Mesothelial cell of epicardium (in vitro differentiated cells): ENCODE measurements around the gene PIGB. TPM values are rescaled to one million over a fixed set of nuclear protein-coding genes. Genes with fewer than 3 reads are reported as not detected.
A peak's percentile ranks its signal among the peaks of the same experiment; 100 is the strongest.

Experiments used
- DNase-seq, 2 experiments: peaks; one replicate each; pipeline ENCODE4 v3.0.0; 2021; ENCODE audit warnings: low spot score in 2 of 2; ENCODE audit not compliant: unreplicated experiment in 2 of 2
- H3K27ac Mint-ChIP-seq: 2 replicates; pipeline ENCODE4 v1.8.0; 2021; ENCODE audit warnings: mixed read lengths
- H3K27me3 Mint-ChIP-seq: 2 replicates; pipeline ENCODE4 v1.8.0; 2021; ENCODE audit warnings: low read depth, mixed read lengths
- H3K36me3 Mint-ChIP-seq: 2 replicates; pipeline ENCODE4 v1.8.0; 2021; ENCODE audit warnings: mixed read lengths
- H3K4me1 Mint-ChIP-seq: 2 replicates; pipeline ENCODE4 v1.8.0; 2021; ENCODE audit warnings: mixed read lengths
- H3K4me3 Mint-ChIP-seq: 2 replicates; pipeline ENCODE4 v1.8.0; 2021; ENCODE audit warnings: mild to moderate bottlenecking, moderate library complexity, mixed read lengths
- H3K9me3 Mint-ChIP-seq: 2 replicates; pipeline ENCODE4 v1.8.0; 2021; ENCODE audit warnings: mixed read lengths
- CTCF ChIP-seq: fragments of 200-600 bp; sonication (generic); IDR thresholded peaks from one replicate; pipeline ENCODE4 v1.5.0; 2021; ENCODE audit warnings: antibody characterized with exemption; ENCODE audit not compliant: unreplicated experiment
- microRNA-seq: library from miRNA; unstranded; fragments of <30 nt; microRNA quantifications from one replicate; pipeline ENCODE4 v1.2.0, GENCODE V29; 2021; ENCODE audit warnings: inconsistent platforms, mixed read lengths
- total RNA-seq: library from RNA; stranded (reverse); gene quantifications from 3 replicates; pipeline ENCODE4 v1.2.1, GENCODE V29; 2021

PIGB gene
- total RNA-seq, 1 donor from 2014 or later, result 19.3 TPM

- no peak for DNase-seq
- H3K36me3 Mint-ChIP-seq, result peaks cover 10% of the 10 kb centered on the region
- H3K4me3 Mint-ChIP-seq, result no peak overlapping the region
- no peaks in the 10 kb centered on the region for H3K9me3 Mint-ChIP-seq
- no peak overlapping the region for H3K27ac Mint-ChIP-seq
- no peaks in the 10 kb centered on the region for H3K27me3 Mint-ChIP-seq
- H3K4me1 Mint-ChIP-seq, result peaks cover 6% of the 10 kb centered on the region
- TF ChIP-seq CTCF, result no peak
These were observed 83.7 kb downstream of the PIGB start for GRCh38 chr15:55402707-55403106.

- no peaks in the 10 kb centered on the region for H3K9me3 Mint-ChIP-seq
- no peak for TF ChIP-seq CTCF
- H3K27ac Mint-ChIP-seq, result no peak overlapping the region
- no peak for DNase-seq
- H3K4me1 Mint-ChIP-seq, result peaks cover 8% of the 10 kb centered on the region
- no peak overlapping the region for H3K4me3 Mint-ChIP-seq
- peaks cover 4% of the 10 kb centered on the region for H3K36me3 Mint-ChIP-seq
- no peaks in the 10 kb centered on the region for H3K27me3 Mint-ChIP-seq
These were observed 84.5 kb downstream of the PIGB start for GRCh38 chr15:55403531-55403930.

Small RNAs within 50 kb of the gene (microRNA-seq; reads per million reads assigned to microRNA genes)
- gene MIR628, result 126 reads per million, percentile 64 among the genes with 10 or more reads in this experiment

Other genes starting within 250 kb of the PIGB start
- 74.6 to 78.8 TPM (median 75.1 TPM) in 3 replicates for gene RSL24D1, start 122.3 kb upstream of the PIGB start, total RNA-seq
- 9.5 to 13.1 TPM (median 12.1 TPM) in 3 replicates for gene RAB27A, start 29.4 kb upstream of the PIGB start, total RNA-seq
- 11.8 to 19.7 TPM (median 15.5 TPM) in 3 replicates for gene PIGBOS1, start 99 bp upstream of the PIGB start, total RNA-seq
- gene CCPG1, start 89.1 kb downstream of the PIGB start, total RNA-seq, result 18.4 to 21.3 TPM (median 19.2 TPM) in 3 replicates
- 1.4 to 2.2 TPM (median 1.6 TPM) in 3 replicates for gene PIERCE2, start 89.3 kb downstream of the PIGB start, total RNA-seq
- 3.3 to 4.3 TPM (median 3.4 TPM) in 3 replicates for gene DNAAF4, start 189.0 kb downstream of the PIGB start, total RNA-seq